ACHN (cell line): ENCODE measurements around the gene OSTN.

ENCODE experiments used
- DNase-seq: peaks from one replicate; pipeline ENCODE4 v3.0.0-alpha.2; 2015
- in situ Hi-C: cut with HindIII; loops from 2 replicates; pipeline ENCODE4 v1.10.0; 2017; ENCODE audit warnings: low sequenced_read_pairs, low pct_ligation_motif_present, low pct_unique_long_range_greater_than_20kb

Gene OSTN

GRCh38 chr3:191296041-191296541 is 97.0 kb downstream of the OSTN start:
- in situ Hi-C loops, result no loop called here
- DNase-seq, result no peak

DNA sequence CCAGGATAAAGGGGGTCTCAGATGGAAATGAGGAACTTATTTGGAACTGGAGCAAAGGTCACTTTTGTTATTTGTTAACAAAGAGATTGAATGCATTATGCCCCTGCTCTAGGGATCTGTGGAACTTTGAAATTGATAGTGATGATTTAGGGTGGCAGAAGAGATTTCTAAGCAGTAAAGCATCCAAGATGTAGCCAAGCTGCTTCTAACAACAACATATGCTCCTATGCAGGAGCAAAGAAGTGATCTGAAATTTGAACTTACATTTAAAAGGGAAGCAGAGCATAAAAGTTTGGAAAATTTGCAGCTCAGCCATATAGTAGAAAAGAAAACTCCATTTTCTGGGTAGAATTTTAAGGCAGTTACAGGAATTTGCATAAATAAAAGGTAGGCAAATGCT is 99.8 kb downstream of the OSTN start:
- in situ Hi-C loops, result no loop called here
- no peak for DNase-seq

DNA sequence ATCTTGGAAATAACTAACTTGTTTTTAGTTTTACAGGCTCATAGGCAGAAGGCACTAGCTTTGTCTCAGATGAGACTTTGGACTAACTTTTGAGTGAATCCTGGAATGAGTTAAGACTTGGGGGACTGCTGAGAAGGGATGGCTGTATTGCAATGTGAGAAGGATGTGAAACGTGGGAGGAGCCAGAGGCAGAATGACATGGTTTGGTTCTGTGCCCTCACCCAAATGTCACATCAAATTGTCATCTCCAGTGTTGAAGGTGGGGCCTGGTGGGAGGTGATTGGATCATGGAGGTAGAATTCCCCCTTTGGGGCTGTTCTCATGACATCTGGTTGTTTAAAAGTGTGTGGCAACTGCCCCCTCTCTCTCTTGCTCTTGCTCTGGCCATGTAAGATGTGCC is 101.4 kb downstream of the OSTN start:
- in situ Hi-C loops, result no loop called here
- DNase-seq, result no peak

DNA sequence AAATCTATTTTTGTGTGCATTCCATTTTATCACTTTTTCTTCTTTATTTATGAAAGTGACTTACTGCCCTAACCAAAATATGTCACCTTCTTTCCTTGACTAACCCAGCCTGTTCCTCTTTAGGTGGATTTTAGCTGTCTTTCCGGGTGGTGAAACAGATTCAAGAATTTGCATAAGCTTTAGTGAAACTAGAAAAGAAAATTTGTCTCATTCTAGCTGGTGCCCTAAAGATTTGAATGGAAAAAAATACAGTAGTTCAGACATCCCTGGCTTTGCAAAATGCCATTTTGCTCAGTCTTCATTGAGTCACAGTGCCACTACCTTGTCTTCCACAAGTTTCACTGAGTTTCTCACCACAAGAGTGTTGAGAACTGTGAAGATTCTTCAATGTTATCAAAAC is 102.0 kb downstream of the OSTN start:
- DNase-seq, result no peak
- in situ Hi-C loops, result no loop called here

DNA sequence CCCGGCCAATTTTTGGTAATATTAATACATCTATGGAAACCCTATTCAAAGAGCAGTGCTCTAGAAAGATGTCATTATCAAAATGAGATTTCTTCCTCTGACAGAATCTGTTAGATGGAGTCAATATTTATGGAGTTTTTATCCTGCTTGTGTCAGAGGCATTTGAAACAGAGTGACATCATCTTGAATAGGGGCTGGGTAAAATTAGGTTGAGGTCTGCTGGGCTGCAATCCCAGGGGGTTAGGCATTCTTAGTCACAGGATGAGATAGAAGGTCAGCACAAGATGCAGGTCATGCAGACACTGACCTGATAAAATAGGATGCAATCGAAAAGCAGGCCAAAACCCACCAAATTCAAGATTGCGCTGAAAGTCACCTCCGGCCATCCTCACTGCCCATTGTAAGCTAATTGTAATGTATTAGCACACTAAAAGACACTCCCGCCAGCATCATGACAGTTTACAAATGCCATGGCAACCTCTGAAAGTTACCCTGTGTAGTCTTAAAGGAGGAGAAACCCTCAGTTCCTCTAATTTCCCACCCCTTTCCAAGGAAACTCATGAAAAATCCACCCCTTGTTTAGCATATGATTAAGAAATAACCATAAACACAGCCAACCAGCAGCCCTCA is 102.9 kb downstream of the OSTN start:
- DNase-seq, result no peak
- in situ Hi-C loops, result no loop called here

DNA sequence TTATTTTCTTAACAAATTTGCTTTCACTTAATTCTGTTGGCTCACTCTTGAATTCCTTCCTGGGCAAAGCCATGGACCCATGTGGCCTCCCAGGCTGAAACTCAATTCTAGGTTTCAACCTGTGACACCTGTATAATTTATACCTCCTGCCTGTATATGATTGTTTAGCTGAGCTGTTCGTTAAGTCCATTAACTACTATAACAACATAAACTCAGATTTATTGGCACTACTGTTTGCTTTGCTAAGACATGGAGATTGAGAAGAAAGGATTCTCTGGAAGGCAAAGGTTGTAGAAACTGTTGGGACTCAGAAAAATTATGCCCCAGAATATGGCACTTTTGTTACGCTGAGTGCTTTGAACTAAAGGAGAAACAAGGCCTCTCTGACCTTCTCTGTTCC is 103.4 kb downstream of the OSTN start:
- in situ Hi-C loops, result no loop called here
- no peak for DNase-seq

GRCh38 chr3:191303596-191303995 is 104.6 kb downstream of the OSTN start:
- in situ Hi-C loops, result no loop called here
- no peak for DNase-seq

DNA sequence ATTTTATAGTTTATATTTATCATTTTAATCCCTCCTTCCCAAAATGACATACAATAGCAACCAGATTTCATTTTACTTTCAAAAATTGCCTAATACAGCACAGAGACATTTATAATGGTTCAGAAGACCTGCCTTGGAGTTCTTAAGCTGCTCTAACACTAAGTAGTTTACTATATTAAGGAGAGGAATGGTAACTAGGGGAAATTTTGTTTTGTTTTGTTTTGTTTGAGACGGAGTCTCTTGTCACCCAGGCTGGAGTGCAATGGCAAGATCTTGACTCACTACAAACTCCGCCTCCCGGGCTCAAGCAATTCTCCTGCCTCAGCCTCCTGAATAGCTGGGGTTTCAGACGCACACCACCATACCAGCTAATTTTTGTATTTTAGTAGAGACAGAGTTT is 107.4 kb downstream of the OSTN start:
- DNase-seq, result no peak

GRCh38 chr3:191307341-191307740 is 108.3 kb downstream of the OSTN start:
- in situ Hi-C loops, result no loop called here

More for the DNA sequence above, 107.4 kb downstream of the OSTN start:
- in situ Hi-C loops, result no loop called here

GRCh38 chr3:191313296-191313695 is 114.3 kb downstream of the OSTN start:
- in situ Hi-C loops, result no loop called here
- DNase-seq, result no peak

More at GRCh38 chr3:191307341-191307740, 108.3 kb downstream of the OSTN start:
- no peak for DNase-seq

- in situ Hi-C loops, result no loop called here
Measured at GRCh38 chr3:191314109-191314728, 115.2 kb downstream of the OSTN start.

More at GRCh38 chr3:191314109-191314728, 115.2 kb downstream of the OSTN start:
- no peak for DNase-seq
